HepG2 (cell line): Measurements from ENCODE around the gene HLCS.
"Not testable (repeated sequence)": the region's sequence is repeated elsewhere in the genome, so short reads cannot be mapped to it uniquely, and the experiment has no call there.

Source experiments
- BATF2 ChIP-seq: sonication (generic); formaldehyde crosslinking; IDR thresholded peaks from 2 replicates; pipeline ENCODE4 v1.8.0; 2022; ENCODE audit warnings: mild to moderate bottlenecking, missing genetic modification reagents, moderate library complexity
- KLF15 ChIP-seq: sonication (generic); formaldehyde crosslinking; IDR thresholded peaks from 2 replicates; pipeline ENCODE4 v1.8.1; 2023; ENCODE audit warnings: borderline replicate concordance, mild to moderate bottlenecking, inconsistent platforms, missing genetic modification reagents, mixed read lengths
- MAX ChIP-seq: IDR thresholded peaks from 2 replicates; pipeline ENCODE4 v1.6.1; 2012; ENCODE audit warnings: inconsistent platforms
- NFE2L2 ChIP-seq: fragments of 150-350 bp; IDR thresholded peaks from 2 replicates; pipeline ENCODE4 v1.6.1; 2014; ENCODE audit warnings: low read length
- SIX1 ChIP-seq: sonication (generic); formaldehyde crosslinking; IDR thresholded peaks from 2 replicates; pipeline ENCODE4 v1.4.0; 2020; ENCODE audit warnings: missing genetic modification reagents, borderline replicate concordance
- ZNF362 ChIP-seq: sonication (generic); formaldehyde crosslinking; IDR thresholded peaks from 2 replicates; pipeline ENCODE4 v1.4.0; 2020; ENCODE audit warnings: missing genetic modification reagents, mild to moderate bottlenecking, borderline replicate concordance
- ZNF740 ChIP-seq: sonication (generic); formaldehyde crosslinking; IDR thresholded peaks from 2 replicates; pipeline ENCODE4 v1.4.0; 2020; ENCODE audit warnings: missing genetic modification reagents

GRCh38 chr21:36816026-36816425 lies 150.4 kb downstream of the HLCS start:
- not testable (repeated sequence) for TF ChIP-seq SIX1; MAX; BATF2; ZNF740 (CRISPR knock-in tag); NFE2L2; ZNF362; KLF15 (CRISPR knock-in tag)
